ENCODE results near the gene DRICH1. TPM values are rescaled to one million over a fixed set of nuclear protein-coding genes. Genes with fewer than 3 reads are reported as not detected.
"Not testable (repeated sequence)": the region's sequence is repeated elsewhere in the genome, so short reads cannot be mapped to it uniquely, and the experiment has no call there.

DRICH1 gene
- total RNA-seq, 1 experiment from 2014 or later = 0.45 TPM

GRCh38 chr22:23673826-23674690, 41.9 kb upstream of the DRICH1 start:
- intact Hi-C loops (cut with micrococcal nuclease; ENCODE audit: unreplicated experiment) = no loop called here
- no peak overlapping the region for H3K4me3 ChIP-seq (ENCODE audit: low read depth, low read length, poor library complexity, severe bottlenecking)
- H3K4me1 ChIP-seq (ENCODE audit: insufficient read depth, low read length, poor library complexity, severe bottlenecking) = no peaks in the 10 kb centered on the region
- ChIA-PET CTCF (no interaction called here), POLR2A (ENCODE audit: low non-redundant PET) (no interaction called here)
- H3K27ac ChIP-seq (ENCODE audit: low read depth, low read length, poor library complexity, severe bottlenecking) = no peak overlapping the region
- TF ChIP-seq CTCF (conservative IDR thresholded peaks at IDR 0.05; ENCODE audit: low read depth, low read length) (no peak), EZH2 (IDR thresholded peaks at IDR 0.05; ENCODE audit: borderline replicate concordance, low read depth, low read length, poor library complexity, severe bottlenecking) (no peak)
- H3K9me3 ChIP-seq (ENCODE audit: low read depth, low read length, poor library complexity, severe bottlenecking) = no peaks in the 10 kb centered on the region
- H3K36me3 ChIP-seq (ENCODE audit: insufficient read depth, low read length, poor library complexity, severe bottlenecking) = no peaks in the 10 kb centered on the region
- no peaks in the 10 kb centered on the region for H3K27me3 ChIP-seq (replicated peaks; ENCODE audit: insufficient read depth, low read depth, low read length, poor library complexity)
- DNase-seq (ENCODE audit: low spot score) = no peak
- no TSS peak for BruUV-seq (replicated peaks)

GRCh38 chr22:23673050-23673620, 41.0 kb upstream of the DRICH1 start:
- ChIA-PET POLR2A (ENCODE audit: low non-redundant PET) (no interaction called here), CTCF (no interaction called here)
- Histone ChIP-seq H3K4me1 (ENCODE audit: insufficient read depth, low read length, poor library complexity, severe bottlenecking) (no peaks in the 10 kb centered on the region), H3K9me3 (ENCODE audit: low read depth, low read length, poor library complexity, severe bottlenecking) (no peaks in the 10 kb centered on the region), H3K4me3 (ENCODE audit: low read depth, low read length, poor library complexity, severe bottlenecking) (no peak overlapping the region), H3K36me3 (ENCODE audit: insufficient read depth, low read length, poor library complexity, severe bottlenecking) (no peaks in the 10 kb centered on the region), H3K27ac (ENCODE audit: low read depth, low read length, poor library complexity, severe bottlenecking) (no peak overlapping the region), H3K27me3 (replicated peaks; ENCODE audit: insufficient read depth, low read depth, low read length, poor library complexity) (no peaks in the 10 kb centered on the region)
- intact Hi-C loops (cut with micrococcal nuclease; ENCODE audit: unreplicated experiment) = no loop called here
- no peak for TF ChIP-seq EZH2 (IDR thresholded peaks at IDR 0.05; ENCODE audit: borderline replicate concordance, low read depth, low read length, poor library complexity, severe bottlenecking)
- no peak for TF ChIP-seq CTCF (conservative IDR thresholded peaks at IDR 0.05; ENCODE audit: low read depth, low read length)
- BruUV-seq (replicated peaks) = no TSS peak
- no peak for DNase-seq (ENCODE audit: low spot score)

GRCh38 chr22:23672307-23673049, 40.4 kb upstream of the DRICH1 start:
- DNase-seq (ENCODE audit: low spot score); BruUV-seq (replicated peaks); POLR2A ChIA-PET (ENCODE audit: low non-redundant PET); H3K36me3 ChIP-seq (ENCODE audit: insufficient read depth, low read length, poor library complexity, severe bottlenecking); H3K4me3 ChIP-seq (ENCODE audit: low read depth, low read length, poor library complexity, severe bottlenecking); H3K27ac ChIP-seq (ENCODE audit: low read depth, low read length, poor library complexity, severe bottlenecking); intact Hi-C loops (cut with micrococcal nuclease; ENCODE audit: unreplicated experiment); H3K4me1 ChIP-seq (ENCODE audit: insufficient read depth, low read length, poor library complexity, severe bottlenecking); H3K27me3 ChIP-seq (replicated peaks; ENCODE audit: insufficient read depth, low read depth, low read length, poor library complexity); CTCF ChIA-PET; H3K9me3 ChIP-seq (ENCODE audit: low read depth, low read length, poor library complexity, severe bottlenecking): not testable (repeated sequence)

GRCh38 chr22:23671387-23671786, 39.3 kb upstream of the DRICH1 start:
- H3K27ac ChIP-seq (ENCODE audit: low read depth, low read length, poor library complexity, severe bottlenecking); H3K36me3 ChIP-seq (ENCODE audit: insufficient read depth, low read length, poor library complexity, severe bottlenecking); BruUV-seq (replicated peaks); DNase-seq (ENCODE audit: low spot score); H3K27me3 ChIP-seq (replicated peaks; ENCODE audit: insufficient read depth, low read depth, low read length, poor library complexity); H3K4me3 ChIP-seq (ENCODE audit: low read depth, low read length, poor library complexity, severe bottlenecking); intact Hi-C loops (cut with micrococcal nuclease; ENCODE audit: unreplicated experiment); H3K4me1 ChIP-seq (ENCODE audit: insufficient read depth, low read length, poor library complexity, severe bottlenecking); POLR2A ChIA-PET (ENCODE audit: low non-redundant PET); H3K9me3 ChIP-seq (ENCODE audit: low read depth, low read length, poor library complexity, severe bottlenecking); CTCF ChIA-PET: not testable (repeated sequence)

All from A673 (cell line).